CD14-positive monocyte (primary cell): ENCODE results near the gene ADCY2. TPM values are rescaled to one million over a fixed set of nuclear protein-coding genes. Genes with fewer than 3 reads are reported as not detected.

Experiments
- DNase-seq, 3 donors: peaks; one replicate each; pipeline ENCODE4 v3.0.0-alpha.2; 2011 to 2022
- H2AFZ ChIP-seq: 2 replicates; pipeline ENCODE4 v1.6.0; 2012; ENCODE audit warnings: mild to moderate bottlenecking, low read depth, low read length, inconsistent platforms; ENCODE audit not compliant: insufficient read depth, poor library complexity, severe bottlenecking
- H3K27ac ChIP-seq, 2 donors: 1 replicate in 1 of 2; 2 replicates in 1 of 2; pipeline ENCODE4 v1.5.1; 2012 to 2013; ENCODE audit warnings: low read length in 2 of 2, control low read depth in 1 of 2, inconsistent platforms in 1 of 2, low read depth in 1 of 2, mild to moderate bottlenecking in 1 of 2
- H3K27me3 ChIP-seq, 2 donors: one replicate each; pipeline versions ENCODE4 v1.6.0 to v1.6.1; 2011 to 2013; ENCODE audit warnings: low read length in 2 of 2; ENCODE audit not compliant: control insufficient read depth in 2 of 2, insufficient read depth in 2 of 2
- H3K36me3 ChIP-seq, 2 donors: replicated peaks in 1 of 2; 1 replicate in 1 of 2; 2 replicates in 1 of 2; pipeline versions ENCODE4 v1.5.1 to v1.6.1; 2012 to 2013; ENCODE audit warnings: low read length in 2 of 2, control low read depth in 1 of 2, inconsistent platforms in 1 of 2, mild to moderate bottlenecking in 1 of 2; ENCODE audit not compliant: insufficient read depth in 2 of 2, control insufficient read depth in 1 of 2
- H3K4me1 ChIP-seq, 2 donors: 1 replicate in 1 of 2; 2 replicates in 1 of 2; pipeline versions ENCODE4 v1.5.1 to v1.6.1; 2012 to 2013; ENCODE audit warnings: low read length in 2 of 2, control low read depth in 1 of 2, inconsistent platforms in 1 of 2, mild to moderate bottlenecking in 1 of 2, moderate library complexity in 1 of 2; ENCODE audit not compliant: insufficient read depth in 2 of 2, control insufficient read depth in 1 of 2
- H3K4me2 ChIP-seq: replicated peaks from 2 replicates; pipeline ENCODE3; 2012; ENCODE audit warnings: low read length, moderate library complexity, mild to moderate bottlenecking; ENCODE audit not compliant: poor library complexity, severe bottlenecking; ENCODE audit errors: extremely low read depth
- H3K4me3 ChIP-seq, 3 experiments: fragments of 200-600 bp in 1 of 3; sonication (generic) in 1 of 3; replicated peaks in 1 of 3; 1 replicate in 2 of 3; 2 replicates in 1 of 3; pipeline ENCODE4 v1.5.1; 2011 to 2013; ENCODE audit warnings: low read length in 3 of 3, mild to moderate bottlenecking in 3 of 3, control low read depth in 2 of 3, low read depth in 2 of 3, inconsistent platforms in 1 of 3, moderate library complexity in 1 of 3
- H3K79me2 ChIP-seq: 2 replicates; pipeline ENCODE4 v1.6.0; 2012; ENCODE audit warnings: mild to moderate bottlenecking, control low read depth, inconsistent platforms, low read length, moderate library complexity; ENCODE audit not compliant: insufficient read depth
- H3K9ac ChIP-seq: 2 replicates; pipeline ENCODE4 v1.6.0; 2017; ENCODE audit warnings: low read length, mild to moderate bottlenecking; ENCODE audit not compliant: insufficient read depth, poor library complexity, severe bottlenecking
- H3K9me3 ChIP-seq, 2 donors: replicated peaks in 1 of 2; 1 replicate in 1 of 2; 2 replicates in 1 of 2; pipeline versions ENCODE4 v1.5.1 to v1.6.1; 2012 to 2013; ENCODE audit warnings: low read length in 2 of 2, control low read depth in 1 of 2; ENCODE audit not compliant: control insufficient read depth in 1 of 2, insufficient read depth in 1 of 2
- H4K20me1 ChIP-seq: 2 replicates; pipeline ENCODE4 v1.6.0; 2012; ENCODE audit warnings: mild to moderate bottlenecking, low read length, control low read depth, moderate library complexity; ENCODE audit not compliant: insufficient read depth
- H3K27ac Mint-ChIP-seq, 7 donors: one replicate each; pipeline ENCODE4 v1.8.0; 2020; ENCODE audit warnings: mild to moderate bottlenecking in 7 of 7, mixed read lengths in 7 of 7, moderate library complexity in 6 of 7, inconsistent platforms in 2 of 7
- H3K27me3 Mint-ChIP-seq, 3 donors: one replicate each; pipeline ENCODE4 v1.8.0; 2021 to 2022; ENCODE audit warnings: low read depth in 3 of 3, mild to moderate bottlenecking in 3 of 3, mixed read lengths in 3 of 3, moderate library complexity in 3 of 3, inconsistent platforms in 1 of 3
- H3K36me3 Mint-ChIP-seq, 2 donors: one replicate each; pipeline ENCODE4 v1.8.0; 2020; ENCODE audit warnings: mixed read lengths in 2 of 2, inconsistent platforms in 1 of 2, mild to moderate bottlenecking in 1 of 2
- H3K4me1 Mint-ChIP-seq: one replicate; pipeline ENCODE4 v1.8.0; 2020; ENCODE audit warnings: mild to moderate bottlenecking, mixed read lengths
- H3K4me3 Mint-ChIP-seq, 2 donors: one replicate each; pipeline ENCODE4 v1.8.0; 2020; ENCODE audit warnings: mild to moderate bottlenecking in 2 of 2, mixed read lengths in 2 of 2, moderate library complexity in 1 of 2
- H3K9me3 Mint-ChIP-seq, 7 donors: one replicate each; pipeline ENCODE4 v1.8.0; 2020 to 2022; ENCODE audit warnings: mixed read lengths in 7 of 7, mild to moderate bottlenecking in 6 of 7, moderate library complexity in 6 of 7, inconsistent platforms in 2 of 7
- CTCF ChIP-seq: fragments of 200-600 bp; IDR thresholded peaks from one replicate; pipeline ENCODE4 v1.8.0; 2022; ENCODE audit warnings: antibody characterized with exemption, mild to moderate bottlenecking
- WGBS: methylation state at CpG from one replicate; pipeline ENCODE4 v1.1.5; 2013; ENCODE audit warnings: missing lambda C conversion rate; ENCODE audit not compliant: insufficient coverage; 5-methylcytosine and 5-hydroxymethylcytosine counted together
- intact Hi-C, 2 donors: fragments of 100-400 bp; cut with micrococcal nuclease; formaldehyde crosslinking; loops; one replicate each; pipeline versions ENCODE4 v1.15.0 to v1.15.1; 2023
- polyA plus RNA-seq, 3 donors: library from polyadenylated mRNA; depleted of rRNA in 1 of 3; unstranded in 2 of 3; stranded (reverse) in 1 of 3; fragments of 300-500 nt in 2 of 3; fragments of >200 nt in 1 of 3; fragmentation: Illumina TruSeq in 2 of 3; gene quantifications; 1 replicate in 2 of 3; 2 replicates in 1 of 3; pipeline ENCODE4 v1.2.3, GENCODE V29; 2012 to 2021

Gene ADCY2
- polyA plus RNA-seq, 3 donors, result not detected

DNA sequence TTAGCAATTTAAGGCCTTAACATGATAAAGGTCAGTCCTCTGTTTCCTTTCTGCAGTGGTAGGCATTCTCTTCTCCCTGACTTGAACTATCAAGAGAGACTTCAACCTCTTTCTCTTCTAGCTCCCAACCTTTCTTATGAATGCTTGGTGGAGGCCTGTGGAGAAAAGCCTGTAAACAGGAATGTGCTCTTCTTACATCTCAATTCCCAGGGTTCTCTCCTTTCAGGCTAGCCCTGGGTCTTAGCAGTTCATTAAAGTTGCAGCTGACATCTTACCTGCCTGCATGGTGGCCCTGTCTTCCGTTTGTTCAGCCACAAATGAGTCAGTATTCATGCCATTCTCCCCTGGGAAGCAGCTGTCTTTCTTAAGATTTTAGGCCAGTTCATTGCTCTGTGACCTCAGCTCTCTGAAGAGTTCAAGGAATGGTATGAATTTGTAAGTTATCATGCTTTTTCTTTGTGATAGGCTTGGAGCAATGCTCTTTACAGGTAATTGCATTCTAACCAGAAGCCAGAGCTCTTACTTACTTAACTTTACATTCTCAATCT, 77.8 kb downstream of the ADCY2 start:
- no peak for DNase-seq
- no peaks in the 10 kb centered on the region for H3K27me3 ChIP-seq
- H3K9ac ChIP-seq, result no peak overlapping the region
- Mint-ChIP-seq H3K27ac (no peak overlapping the region), H3K36me3 (no peaks in the 10 kb centered on the region), H3K4me1 (no peaks in the 10 kb centered on the region), H3K9me3 (peaks cover 2 to 17% (median 12%) of the 10 kb centered on the region in 7 donors), H3K27me3 (no peaks in the 10 kb centered on the region), H3K4me3 (no peak overlapping the region)
- no peak overlapping the region for H3K4me2 ChIP-seq
- H3K9me3 ChIP-seq, result peaks cover 5 to 14% of the 10 kb centered on the region in 2 donors
- no peak overlapping the region for H2AFZ ChIP-seq
- H3K79me2 ChIP-seq, result no peaks in the 10 kb centered on the region
- no peak overlapping the region for H3K27ac ChIP-seq
- intact Hi-C loops, result no loop called here
- H3K36me3 ChIP-seq, result no peaks in the 10 kb centered on the region
- no peaks in the 10 kb centered on the region for H4K20me1 ChIP-seq
- 10% methylated on average over 1 of the region's 1 CpG for WGBS
- no peak for TF ChIP-seq CTCF
- no peak overlapping the region for H3K4me3 ChIP-seq
- no peaks in the 10 kb centered on the region for H3K4me1 ChIP-seq

DNA sequence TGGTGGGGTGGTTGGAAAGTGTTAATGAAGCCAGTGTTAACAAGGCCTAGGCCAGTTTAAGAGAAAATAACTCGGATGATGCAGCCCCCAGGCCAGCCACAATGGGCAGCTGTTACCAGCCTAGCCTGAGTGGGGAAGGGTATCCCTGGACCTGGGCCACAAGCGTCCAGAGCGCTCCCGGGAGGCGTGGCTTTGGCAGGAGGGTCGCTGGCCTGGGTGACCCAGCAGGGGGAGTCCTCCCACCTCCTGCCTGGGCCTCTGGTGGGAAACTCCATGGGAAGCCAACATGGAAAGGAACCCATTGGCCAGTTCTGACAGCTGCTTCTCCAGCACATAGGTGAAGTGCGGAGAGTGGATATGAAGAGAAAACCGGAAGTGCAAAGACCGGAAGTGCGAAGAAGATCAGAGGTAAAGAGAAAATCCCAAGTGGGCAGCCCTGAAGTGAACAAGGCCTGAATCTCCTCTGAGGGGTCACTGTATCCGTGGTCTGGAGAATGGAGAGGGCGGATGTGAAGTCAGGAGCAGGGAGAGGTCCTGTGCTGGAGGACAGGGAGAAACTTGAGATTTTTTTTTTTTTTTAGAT, 79.0 kb downstream of the ADCY2 start:
- H3K36me3 ChIP-seq, result no peaks in the 10 kb centered on the region
- no peak overlapping the region for H3K9ac ChIP-seq
- H3K4me2 ChIP-seq, result no peak overlapping the region
- no peaks in the 10 kb centered on the region for H3K27me3 Mint-ChIP-seq
- H3K4me3 Mint-ChIP-seq, result no peak overlapping the region
- H3K27me3 ChIP-seq, result no peaks in the 10 kb centered on the region
- H3K36me3 Mint-ChIP-seq, result no peaks in the 10 kb centered on the region
- no peak overlapping the region for H3K4me3 ChIP-seq
- H3K4me1 Mint-ChIP-seq, result no peaks in the 10 kb centered on the region
- no peak for TF ChIP-seq CTCF
- no peaks in the 10 kb centered on the region for H3K4me1 ChIP-seq
- H3K9me3 Mint-ChIP-seq, result peaks cover 2 to 17% (median 12%) of the 10 kb centered on the region in 7 donors
- no peak overlapping the region for H3K27ac ChIP-seq
- H3K27ac Mint-ChIP-seq, result peak overlapping the region in 1 of 7 donors; percentile 54
- no peaks in the 10 kb centered on the region for H3K79me2 ChIP-seq
- intact Hi-C loops, result no loop called here
- peaks cover 5 to 14% of the 10 kb centered on the region in 2 donors for H3K9me3 ChIP-seq
- WGBS, result 95% methylated on average over 12 of the region's 12 CpGs
- DNase-seq, result no peak
- no peaks in the 10 kb centered on the region for H4K20me1 ChIP-seq
- H2AFZ ChIP-seq, result no peak overlapping the region
